Lung (tissue), 12 donors: Measurements from ENCODE around the gene ZNF787. TPM values are rescaled to one million over a fixed set of nuclear protein-coding genes. Genes with fewer than 3 reads are reported as not detected.

ENCODE experiments used
- ATAC-seq: fragments of 200-7000 bp; cut with Tn5 transposase; one replicate; pipeline ENCODE4 v1.9.1; 2020; ENCODE audit warnings: moderate number of reproducible peaks; ENCODE audit not compliant: insufficient read depth, low FRiP score
- DNase-seq, 3 donors: peaks; one replicate each; pipeline ENCODE4 v3.0.0-alpha.2; 2013 to 2017
- H3K27ac ChIP-seq, 2 donors: one replicate each; pipeline ENCODE4 v1.5.1; 2013; ENCODE audit warnings: mild to moderate bottlenecking in 2 of 2, moderate library complexity in 2 of 2, control low read depth in 1 of 2, inconsistent platforms in 1 of 2, low read depth in 1 of 2, low read length in 1 of 2
- H3K27me3 ChIP-seq, 3 donors: one replicate each; pipeline ENCODE4 v1.5.1; 2013; ENCODE audit warnings: low read length in 2 of 3; ENCODE audit not compliant: control insufficient read depth in 3 of 3, insufficient read depth in 3 of 3
- H3K36me3 ChIP-seq, 4 donors: one replicate each; pipeline ENCODE4 v1.5.1; 2013; ENCODE audit warnings: low read length in 4 of 4, mild to moderate bottlenecking in 1 of 4, moderate library complexity in 1 of 4; ENCODE audit not compliant: control insufficient read depth in 4 of 4, insufficient read depth in 4 of 4
- H3K4me1 ChIP-seq, 5 donors: one replicate each; pipeline ENCODE4 v1.5.1; 2013; ENCODE audit warnings: low read length in 5 of 5, mild to moderate bottlenecking in 2 of 5, moderate library complexity in 1 of 5; ENCODE audit not compliant: control insufficient read depth in 5 of 5, insufficient read depth in 5 of 5
- H3K4me3 ChIP-seq: one replicate; pipeline ENCODE4 v1.5.1; 2013; ENCODE audit warnings: mild to moderate bottlenecking, control low read depth, moderate library complexity
- H3K9ac ChIP-seq, 2 donors: one replicate each; pipeline ENCODE4 v1.5.1; 2013; ENCODE audit warnings: low read length in 2 of 2, control low read depth in 1 of 2; ENCODE audit not compliant: insufficient read depth in 1 of 2
- H3K9me3 ChIP-seq, 4 donors: one replicate each; pipeline ENCODE4 v1.5.1; 2013; ENCODE audit warnings: low read length in 3 of 4, mild to moderate bottlenecking in 1 of 4, moderate library complexity in 1 of 4; ENCODE audit not compliant: control insufficient read depth in 4 of 4, insufficient read depth in 3 of 4
- CTCF ChIP-seq: IDR thresholded peaks from 2 replicates; pipeline ENCODE4 v1.5.1; 2012; ENCODE audit warnings: mild to moderate bottlenecking; ENCODE audit errors: control extremely low read depth, extremely low read depth
- WGBS, 2 donors: extraction: QIAGEN DNeasy Blood & Tissue Kit; methylation state at CpG; one replicate each; pipeline ENCODE4 v1.1.7; 2013; 5-methylcytosine and 5-hydroxymethylcytosine counted together
- polyA plus RNA-seq, 2 donors: library from polyadenylated mRNA; stranded (reverse); fragments of 200-250 nt; gene quantifications; one replicate each; pipeline ENCODE4 v1.2.1, GENCODE V29; 2013
- total RNA-seq, 2 donors: library from RNA; depleted of rRNA in 1 of 2; stranded (reverse); fragments of >200 nt in 1 of 2; gene quantifications; one replicate each; pipeline ENCODE4 v1.2.1, GENCODE V29; 2014 to 2021
- donor health status: control.
- donor health status: control.
- donor health status: Bipolar disorder and iron deficiency.
- donor health status: healthy.
- donor health status: DM: yes; HTN: yes; CAD: no.

ZNF787 gene
- total and polyA plus RNA-seq, 4 donors = 27.5 to 44.7 (median 32.2) TPM

- Histone ChIP-seq H3K27me3 (no peaks in the 10 kb centered on the region), H3K4me1 (peaks cover 0 to 11% (median 0%) of the 10 kb centered on the region in 5 donors), H3K36me3 (peaks cover 7 to 29% (median 13%) of the 10 kb centered on the region in 4 donors), H3K27ac (no peak overlapping the region), H3K9ac (no peak overlapping the region), H3K4me3 (no peak overlapping the region), H3K9me3 (peaks cover 0 to 6% (median 2%) of the 10 kb centered on the region in 4 donors)
- ATAC-seq = no peak
- no peak for DNase-seq
- no peak for TF ChIP-seq CTCF
- 96 to 98% methylated on average over 32 of the region's 32 CpGs for WGBS, 2 donors
Measured at GRCh38 chr19:56092685-56093631, 28.1 kb downstream of the ZNF787 start.

DNA sequence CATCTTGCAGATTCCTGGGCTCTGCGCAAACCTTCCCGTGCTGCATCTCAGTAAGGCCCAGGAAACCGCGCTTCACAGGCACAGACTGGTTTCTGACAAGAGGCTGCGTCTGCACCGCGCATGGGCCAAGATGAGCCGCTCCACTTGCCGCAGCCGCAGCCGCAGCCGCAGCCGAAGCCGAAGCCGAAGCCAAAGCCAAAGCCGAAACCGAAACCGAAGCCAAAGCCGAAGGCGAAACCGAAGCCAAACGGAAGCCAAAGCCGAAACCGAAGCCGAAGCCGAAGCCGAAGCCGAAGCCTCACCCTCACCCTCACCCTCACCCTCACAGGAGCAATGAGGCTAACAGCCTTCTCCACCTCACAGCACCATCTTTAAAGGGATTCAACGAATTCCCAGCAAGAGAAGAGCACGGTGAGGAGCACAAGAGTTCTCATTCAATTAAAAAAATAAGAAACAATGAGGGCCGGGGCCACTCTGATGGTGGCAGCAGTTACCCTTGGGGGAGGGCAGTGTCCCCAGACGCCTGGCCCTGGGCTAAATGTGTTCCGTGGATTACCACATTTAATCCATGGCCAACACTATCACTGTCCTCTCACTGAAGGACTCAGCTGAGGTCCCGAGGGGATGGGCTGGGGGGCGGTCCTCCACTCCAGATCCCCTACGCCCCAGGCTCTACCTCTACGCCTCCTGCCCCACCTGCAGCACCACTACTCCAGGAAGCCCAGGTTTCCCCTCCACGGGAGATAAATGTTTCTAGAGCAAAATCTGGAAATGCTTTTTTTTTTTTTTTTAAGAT is 29.1 kb downstream of the ZNF787 start:
- Histone ChIP-seq H3K9ac (no peak overlapping the region), H3K27ac (peak overlapping the region in 1 of 2 donors; percentile 55), H3K27me3 (no peaks in the 10 kb centered on the region), H3K4me3 (no peak overlapping the region), H3K36me3 (peaks cover 7 to 34% (median 12%) of the 10 kb centered on the region in 4 donors), H3K9me3 (peaks cover 0 to 6% (median 2%) of the 10 kb centered on the region in 4 donors), H3K4me1 (peaks cover 0 to 8% (median 0%) of the 10 kb centered on the region in 5 donors)
- no peak for ATAC-seq
- 82 to 92% methylated on average over 38 of the region's 38 CpGs for WGBS, 2 donors
- DNase-seq = no peak
- TF ChIP-seq CTCF = no peak

DNA sequence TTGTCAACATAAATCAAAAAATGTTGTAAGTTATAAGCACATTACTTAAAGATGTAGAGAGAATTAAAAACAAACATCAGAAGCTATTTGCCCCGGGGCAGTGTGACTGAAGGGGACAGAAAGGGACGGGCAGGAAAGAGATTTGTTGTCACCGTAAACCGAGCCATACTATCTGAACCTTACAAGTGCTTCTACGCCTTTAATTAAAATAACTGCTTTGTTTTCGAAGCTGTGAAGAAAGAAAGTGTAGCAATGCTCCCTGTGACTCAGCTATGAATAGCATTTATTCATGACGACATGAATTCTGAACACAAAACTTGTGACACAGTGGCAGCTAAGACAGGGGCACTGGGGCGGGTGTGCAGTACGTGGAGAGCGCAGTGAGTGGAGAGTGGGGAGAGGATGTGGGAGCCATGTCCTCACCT is 30.0 kb downstream of the ZNF787 start:
- no peak for TF ChIP-seq CTCF
- peak overlapping the region; percentile 22 to 55 for H3K27ac ChIP-seq
- H3K27me3 ChIP-seq = no peaks in the 10 kb centered on the region
- peaks cover 0 to 6% (median 2%) of the 10 kb centered on the region in 4 donors for H3K9me3 ChIP-seq
- DNase-seq (no peak), ATAC-seq (no peak)
- WGBS, 2 donors = 66% methylated on average over 10 of the region's 10 CpGs
- H3K4me3 ChIP-seq = no peak overlapping the region
- H3K9ac ChIP-seq = no peak overlapping the region
- H3K36me3 ChIP-seq = peaks cover 7 to 38% (median 12%) of the 10 kb centered on the region in 4 donors
- peaks cover 0 to 8% (median 0%) of the 10 kb centered on the region in 5 donors for H3K4me1 ChIP-seq
